Measurements from ENCODE around the gene LYST. TPM values are rescaled to one million over a fixed set of nuclear protein-coding genes. Genes with fewer than 3 reads are reported as not detected.

LYST gene
- total and polyA plus RNA-seq, 2 of the 4 experiments (the other 2 are of a cell fraction): 2.2 to 7.2 TPM

DNA sequence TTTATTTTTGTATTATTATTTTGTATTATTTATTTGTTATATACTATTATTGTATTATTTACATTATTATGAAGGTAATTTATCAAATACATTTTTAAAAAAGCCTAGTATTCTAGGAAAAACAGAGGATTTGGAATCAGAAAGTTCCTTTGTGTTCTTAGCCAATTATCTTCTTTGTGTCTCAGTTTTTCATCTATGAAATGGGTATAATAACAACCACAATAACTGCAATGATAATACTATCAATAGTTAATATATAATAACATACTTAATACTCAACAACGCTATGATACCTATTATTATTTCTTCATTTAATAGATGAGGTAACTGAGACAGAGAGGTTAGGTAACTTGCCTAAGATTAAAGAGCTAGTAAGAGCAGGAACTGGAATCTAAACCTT, 136.7 kb downstream of the LYST start:
- no peak overlapping the region for H2BK15ac ChIP-seq (ENCODE audit: low read depth, low read length)
- no peak overlapping the region for H3K14ac ChIP-seq (replicated peaks; ENCODE audit: low read depth, low read length)
- dilution Hi-C loops (cut with HindIII; ENCODE audit: low sequenced_read_pairs, unreplicated experiment) (no loop called here), intact Hi-C loops (cut with micrococcal nuclease) (no loop called here), in situ Hi-C loops (cut with MboI; ENCODE audit: low sequenced_read_pairs) (no loop called here)
- DNase-seq (no peak), ATAC-seq (ENCODE audit: low read depth) (no peak)
- H3K9ac ChIP-seq (ENCODE audit: low read depth, low read length): no peak overlapping the region
- H3K4me2 ChIP-seq (ENCODE audit: low read depth, low read length): no peak overlapping the region
- BruUV-seq (replicated peaks): no TSS peak
- no peak overlapping the region for H4K8ac ChIP-seq (ENCODE audit: low read depth in 2 of 2, low read length in 2 of 2)
- H3K56ac ChIP-seq (ENCODE audit: extremely low read depth, insufficient read depth, low read length): no peak overlapping the region
- H3K36me3 ChIP-seq (ENCODE audit: control insufficient read depth, insufficient read depth, low read length): peaks cover 3% of the 10 kb centered on the region
- H2AK5ac ChIP-seq (ENCODE audit: low read depth, low read length): no peak overlapping the region
- WGBS, 2 experiments (ENCODE audit: extremely low coverage in 2 of 2, insufficient read length in 1 of 2): no CpG with 5 or more reads among the region's 1 CpG
- H2AK9ac ChIP-seq (replicated peaks; ENCODE audit: low read depth, low read length, poor library complexity): no peak overlapping the region
- H3K9me1 ChIP-seq (ENCODE audit: insufficient read depth, low read length): 0 out of 2 replicates have a peak, but pooled peaks cover 3% of the 10 kb centered on the region
- no peak overlapping the region for H2BK5ac ChIP-seq (ENCODE audit: low read depth, low read length, poor library complexity, severe bottlenecking)
- TF ChIP-seq POLR2A (IDR thresholded peaks at IDR 0.05; ENCODE audit: low read depth, low read length): no peak
- no peak overlapping the region for H3K4ac ChIP-seq (ENCODE audit: low read depth, low read length)
- no peak overlapping the region for H2BK120ac ChIP-seq (ENCODE audit: low read depth, low read length)
- H3K9me3 ChIP-seq (ENCODE audit: control insufficient read depth, insufficient read depth, low read length): no peaks in the 10 kb centered on the region
- H4K20me1 ChIP-seq (ENCODE audit: insufficient read depth, low read length): no peaks in the 10 kb centered on the region
- no peak overlapping the region for H4K91ac ChIP-seq (ENCODE audit: insufficient read depth, low read depth, low read length)
- no peak overlapping the region for H2AFZ ChIP-seq (replicated peaks; ENCODE audit: low read length, poor library complexity)
- no peak overlapping the region for H3K27ac ChIP-seq (ENCODE audit: insufficient read depth, low read length)
- H2BK20ac ChIP-seq (ENCODE audit: low read depth, low read length): no peak overlapping the region
- no peak overlapping the region for H4K5ac ChIP-seq (ENCODE audit: low read depth, low read length)
- H3K27me3 ChIP-seq (ENCODE audit: control insufficient read depth, insufficient read depth, low read length): no peaks in the 10 kb centered on the region
- CTCF ChIA-PET: no interaction called here
- H3K4me3 ChIP-seq (ENCODE audit: insufficient read depth, low read depth, low read length): no peak overlapping the region
- H3K4me1 ChIP-seq (ENCODE audit: control insufficient read depth, insufficient read depth, low read length): no peaks in the 10 kb centered on the region
- H3K18ac ChIP-seq (ENCODE audit: low read depth, low read length): no peak overlapping the region
- POLR2A ChIA-PET (ENCODE audit: unreplicated experiment): no interaction called here
- no peak overlapping the region for H3K23ac ChIP-seq (ENCODE audit: low read depth, low read length)
- no peaks in the 10 kb centered on the region for H3K79me1 ChIP-seq (ENCODE audit: low read depth in 1 of 2, low read length in 2 of 2)

Data from IMR-90 (cell line).